ENCODE results near the gene MUC2.

The MUC2 gene

GRCh38 chr11:1036931-1037330 is 37.7 kb upstream of the MUC2 start:
- no peak for DNase-seq (ENCODE audit: low read depth)

- DNase-seq (ENCODE audit: low read depth): no peak
Measured at GRCh38 chr11:1037506-1038055, 37.1 kb upstream of the MUC2 start.

DNA sequence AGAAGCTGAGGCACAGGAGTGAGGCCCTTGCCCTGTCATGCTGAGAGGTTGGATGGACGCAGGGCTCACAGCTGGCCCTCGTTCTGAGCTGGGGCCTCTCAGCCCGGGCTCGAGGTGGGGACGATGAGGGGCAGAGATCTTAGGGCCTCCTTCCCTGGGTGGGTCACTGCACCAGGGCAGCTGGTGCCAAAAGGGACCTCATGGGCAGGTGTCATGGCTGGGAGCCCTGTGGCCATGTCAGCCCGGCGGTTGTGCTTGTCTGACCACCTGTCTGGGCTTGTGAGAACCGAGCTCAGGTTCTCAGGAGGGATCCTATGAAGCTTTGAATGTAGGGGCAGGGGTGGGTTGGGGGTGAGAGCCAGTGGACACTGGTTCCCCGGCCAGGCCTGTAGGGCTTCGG is 36.3 kb upstream of the MUC2 start:
- DNase-seq (ENCODE audit: low read depth): no peak

DNA sequence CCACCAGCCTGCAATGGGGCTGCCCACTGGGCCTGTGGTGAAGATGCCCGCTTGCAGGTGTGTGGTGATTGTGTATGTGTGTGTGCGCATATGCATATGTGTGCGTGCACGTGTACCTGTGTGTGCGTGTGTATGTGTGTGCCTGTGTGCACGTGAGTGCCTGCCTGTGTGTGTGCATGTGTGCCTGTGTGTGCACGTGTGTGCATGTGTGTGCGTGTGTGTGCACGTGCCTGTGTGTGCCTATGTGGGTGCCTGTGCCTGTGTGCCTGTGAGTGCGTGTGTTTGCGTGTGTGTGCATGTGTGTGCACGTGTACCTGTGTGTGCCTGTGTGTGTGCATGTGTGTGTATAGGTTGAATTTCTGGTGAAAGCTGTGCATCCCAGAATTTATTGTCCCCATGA is 35.8 kb upstream of the MUC2 start:
- DNase-seq (ENCODE audit: low read depth): no peak

DNA sequence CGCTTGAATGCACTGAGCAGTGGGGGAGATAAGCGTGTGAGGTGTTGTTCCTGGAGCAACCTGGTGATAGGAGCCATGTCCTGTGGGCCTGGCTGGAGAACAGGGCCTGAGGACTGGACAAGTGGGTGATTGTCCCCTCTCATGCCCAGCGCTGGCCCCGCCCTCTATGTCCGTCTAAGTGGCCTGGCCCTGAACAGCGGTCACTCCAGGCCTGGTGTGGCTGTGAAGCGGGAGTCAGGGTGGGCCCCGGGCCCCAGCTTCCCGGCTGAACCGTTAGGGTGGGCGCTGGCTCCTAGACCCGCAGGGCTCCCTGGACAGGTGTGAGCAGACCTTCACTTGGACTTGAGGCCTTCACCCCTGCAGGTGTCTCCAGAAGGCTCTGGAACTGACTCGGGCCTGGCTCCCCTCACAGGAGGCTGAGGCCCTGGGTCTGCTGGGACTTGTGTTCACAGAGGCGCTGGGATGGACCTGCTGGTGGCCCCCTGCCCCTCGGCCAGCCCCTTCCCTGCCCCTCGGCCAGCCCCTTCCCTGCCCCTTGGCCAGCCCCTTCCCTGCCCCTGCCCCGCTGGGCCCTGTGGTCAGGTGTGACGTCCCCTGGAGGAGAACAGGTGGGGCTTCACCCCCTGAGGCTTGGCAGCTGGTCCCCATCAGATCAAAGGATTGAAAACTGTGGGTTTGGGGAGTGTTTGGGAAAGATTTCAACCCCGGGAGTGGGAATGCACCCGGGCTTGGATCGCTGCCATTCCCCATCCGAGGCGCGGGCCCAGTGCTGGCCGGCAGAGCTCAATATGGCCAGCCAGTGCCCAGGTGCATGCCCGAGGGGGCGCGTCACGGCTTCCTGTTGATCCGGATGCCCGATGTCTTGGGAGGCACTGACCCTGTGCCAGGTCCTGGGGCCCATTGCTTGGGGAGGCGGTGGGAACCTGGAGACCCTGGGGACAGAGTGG is 34.9 kb upstream of the MUC2 start:
- DNase-seq (ENCODE audit: low read depth): no peak

DNA sequence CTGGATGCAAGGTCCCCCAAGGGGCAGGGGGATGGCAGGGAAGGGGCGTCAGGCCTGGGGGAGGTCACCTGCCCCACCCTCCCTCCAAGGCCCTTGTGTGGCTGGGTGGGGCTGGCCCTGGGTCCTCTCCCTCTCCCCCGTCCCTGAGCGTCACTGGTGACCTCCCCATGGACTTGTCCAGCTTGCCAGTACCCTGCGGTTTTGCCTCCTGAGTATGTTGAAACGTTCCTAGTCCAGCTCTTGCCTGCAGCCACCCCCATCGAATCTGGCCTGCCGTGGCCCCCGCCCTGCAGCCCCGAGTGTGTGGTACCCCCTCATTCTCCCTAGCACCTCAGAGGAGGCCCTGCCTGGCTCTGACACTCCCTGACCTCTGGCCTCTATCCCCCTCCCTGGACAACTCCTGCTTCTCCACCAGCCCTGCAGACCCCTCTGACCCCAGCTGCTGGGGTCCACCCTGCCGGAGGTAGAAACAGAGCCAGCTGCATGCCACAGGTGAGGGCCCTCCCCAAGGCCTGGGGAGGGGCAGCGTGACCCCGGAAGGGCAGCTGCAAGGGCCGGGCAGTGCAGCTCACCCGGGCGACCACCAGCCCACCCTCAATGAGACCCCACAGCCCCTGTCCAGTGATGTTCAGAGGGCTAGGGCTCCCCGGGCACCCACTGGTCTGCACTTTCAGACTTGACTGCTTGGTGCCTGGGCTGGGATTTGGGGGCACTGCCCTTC is 34.1 kb upstream of the MUC2 start:
- DNase-seq (ENCODE audit: low read depth): no peak

DNA sequence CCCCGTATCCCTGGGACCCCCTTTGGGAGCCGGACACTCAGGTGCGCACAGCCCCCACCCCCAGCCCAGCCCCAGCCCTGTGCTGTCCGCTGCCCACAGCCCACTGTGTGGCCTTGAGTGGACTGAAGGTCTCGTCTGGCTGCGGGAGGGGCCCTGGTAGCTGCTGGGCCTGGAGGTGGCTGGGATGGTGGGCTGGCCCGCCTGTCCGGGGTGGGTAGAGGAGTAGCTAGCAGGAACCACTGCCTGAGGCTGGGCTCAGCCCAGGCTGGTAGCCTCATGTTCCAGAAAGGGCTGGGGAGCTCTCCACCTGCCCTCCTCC is 33.6 kb upstream of the MUC2 start:
- no peak for DNase-seq (ENCODE audit: low read depth)

DNA sequence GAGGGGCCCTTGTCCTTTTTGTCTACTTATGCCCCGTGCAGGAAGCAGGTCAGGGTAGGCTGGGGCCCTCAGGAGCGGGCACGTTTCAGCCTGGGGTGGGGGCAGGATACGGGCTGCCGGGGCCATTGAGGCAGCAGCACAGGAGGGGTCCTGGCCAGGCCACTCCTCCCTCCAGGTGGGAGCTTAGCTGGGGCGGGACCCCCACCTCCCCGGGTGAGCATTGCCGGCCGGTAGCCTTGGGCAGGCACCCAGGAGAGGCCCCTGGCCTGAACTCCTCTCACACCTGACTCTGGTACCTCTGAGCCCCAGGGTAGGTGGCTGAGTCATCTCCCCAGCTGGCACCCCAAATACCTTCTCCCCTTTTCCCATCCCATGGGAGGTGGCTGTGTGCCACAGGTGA is 33.2 kb upstream of the MUC2 start:
- no peak for DNase-seq (ENCODE audit: low read depth)

GRCh38 chr11:1041936-1042608 is 32.6 kb upstream of the MUC2 start:
- DNase-seq (ENCODE audit: low read depth): no peak

DNA sequence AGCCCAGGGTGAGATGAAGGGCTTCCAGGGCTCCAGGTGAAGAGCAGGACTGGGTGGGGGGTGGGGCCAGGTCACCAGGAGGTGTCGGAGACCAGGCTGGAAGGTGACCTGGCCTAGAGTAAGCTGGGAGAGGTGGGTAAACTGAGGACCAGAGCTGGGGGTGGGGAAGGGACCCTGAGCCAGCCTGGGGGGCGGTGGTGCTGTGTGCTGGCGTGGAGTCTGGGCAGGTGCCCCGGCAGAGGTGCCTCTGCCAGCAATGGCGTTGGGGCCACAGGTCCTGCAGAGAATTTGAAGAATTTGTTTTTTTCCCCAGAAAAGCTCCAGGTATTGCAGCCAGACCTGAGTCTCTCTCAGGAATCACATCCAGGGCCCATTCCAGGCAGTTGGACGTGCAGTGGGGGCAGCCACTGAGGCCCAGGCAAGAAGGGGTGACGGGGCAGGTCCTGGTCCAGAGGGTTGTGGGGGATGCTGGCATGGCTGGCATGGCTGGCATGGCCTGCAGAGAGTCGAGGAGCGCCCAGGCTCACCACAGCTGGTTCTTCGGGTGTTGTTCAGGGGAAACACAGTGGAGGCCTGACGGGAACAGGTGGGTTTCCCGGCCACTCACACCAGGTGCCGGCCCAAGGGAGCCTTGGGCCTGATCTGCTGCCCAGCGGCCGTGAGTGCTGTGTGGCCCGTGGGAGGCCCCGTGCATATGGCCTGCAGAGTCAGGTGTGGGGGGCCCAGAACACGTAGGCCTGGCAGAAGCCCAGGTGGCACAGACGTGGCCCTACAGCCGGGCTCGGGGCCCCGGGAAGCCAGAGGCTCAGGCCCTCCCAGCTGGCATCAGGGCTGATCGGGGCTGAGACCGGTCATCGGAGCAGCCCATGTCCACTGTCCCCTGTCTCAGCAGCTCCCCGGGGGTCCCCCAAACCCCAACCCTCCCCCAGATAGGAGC is 31.8 kb upstream of the MUC2 start:
- no peak for DNase-seq (ENCODE audit: low read depth)

DNA sequence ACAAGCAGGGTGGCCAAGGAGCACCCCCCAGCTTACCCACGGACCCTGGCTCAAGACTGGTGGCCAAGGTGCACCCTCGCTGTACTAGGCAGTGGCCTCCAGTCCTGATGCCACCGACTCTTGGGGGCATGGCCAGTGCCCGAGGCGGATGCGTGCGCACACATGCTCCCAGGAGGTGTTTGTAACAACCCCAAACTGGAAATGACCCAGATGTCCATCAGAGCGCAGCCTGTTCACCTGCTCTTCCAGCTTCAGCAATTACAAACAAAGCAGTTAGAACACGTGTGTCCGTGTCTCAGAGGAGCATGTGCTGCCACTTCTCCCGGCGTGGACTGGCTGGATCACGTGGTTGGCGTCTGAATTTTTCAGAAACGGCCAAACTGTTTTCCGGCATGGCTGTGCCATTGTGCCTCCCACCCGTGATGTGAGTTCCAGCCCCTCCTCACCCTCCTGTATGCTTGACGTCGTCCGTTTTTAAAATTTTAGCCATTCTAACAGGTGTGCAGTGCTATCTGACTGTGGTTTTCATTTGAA is 31.0 kb upstream of the MUC2 start:
- no peak for DNase-seq (ENCODE audit: low read depth)

DNA sequence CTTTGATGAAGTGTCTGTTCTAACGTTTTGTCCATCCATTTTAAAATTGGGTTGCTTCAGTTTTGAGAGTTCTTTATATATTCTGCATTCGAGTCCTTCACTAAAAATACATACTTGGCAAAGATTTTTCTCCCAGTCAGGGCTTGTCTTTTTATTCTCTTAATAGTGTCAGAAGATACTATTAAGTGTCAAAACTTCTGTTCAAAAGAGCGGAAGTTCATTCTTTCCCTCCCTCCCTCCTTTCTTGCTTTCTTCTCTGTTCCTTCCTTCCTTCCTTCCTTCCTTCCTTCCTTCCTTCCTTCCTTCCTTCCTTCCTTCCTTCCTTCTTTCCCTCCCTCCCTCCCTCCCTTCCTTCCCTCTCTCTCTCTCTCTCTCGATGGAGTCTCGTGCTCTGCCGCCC is 30.5 kb upstream of the MUC2 start:
- no peak for DNase-seq (ENCODE audit: low read depth)

DNA sequence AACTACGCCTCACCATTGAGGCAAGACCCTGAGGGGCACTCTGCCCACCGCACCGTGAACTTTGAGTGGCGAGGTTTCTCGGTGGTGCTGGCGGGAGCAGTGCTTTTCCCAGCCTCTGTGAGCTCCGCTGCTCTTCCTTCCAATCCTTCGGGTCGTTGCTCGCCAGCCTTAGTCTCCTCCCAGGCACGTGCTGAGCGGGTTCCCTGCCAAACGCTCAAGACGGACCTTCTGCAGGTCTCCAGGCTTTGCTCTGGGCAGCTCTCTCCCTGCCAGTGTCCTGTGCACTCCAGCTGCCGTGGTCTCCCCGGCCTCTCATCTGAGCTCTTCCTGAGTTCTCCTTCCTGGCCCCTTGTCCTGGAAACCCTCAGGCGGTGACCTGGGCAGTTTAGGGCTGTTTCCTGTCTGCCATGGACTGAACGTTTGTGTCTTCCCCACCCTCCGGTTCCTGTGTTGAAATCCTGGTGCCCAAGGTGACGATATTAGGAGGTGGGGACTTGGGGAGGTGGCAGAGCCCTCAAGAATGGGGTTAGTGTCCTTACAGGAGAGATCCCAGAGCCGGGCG is 27.0 kb upstream of the MUC2 start:
- no peak for DNase-seq (ENCODE audit: low read depth)

DNA sequence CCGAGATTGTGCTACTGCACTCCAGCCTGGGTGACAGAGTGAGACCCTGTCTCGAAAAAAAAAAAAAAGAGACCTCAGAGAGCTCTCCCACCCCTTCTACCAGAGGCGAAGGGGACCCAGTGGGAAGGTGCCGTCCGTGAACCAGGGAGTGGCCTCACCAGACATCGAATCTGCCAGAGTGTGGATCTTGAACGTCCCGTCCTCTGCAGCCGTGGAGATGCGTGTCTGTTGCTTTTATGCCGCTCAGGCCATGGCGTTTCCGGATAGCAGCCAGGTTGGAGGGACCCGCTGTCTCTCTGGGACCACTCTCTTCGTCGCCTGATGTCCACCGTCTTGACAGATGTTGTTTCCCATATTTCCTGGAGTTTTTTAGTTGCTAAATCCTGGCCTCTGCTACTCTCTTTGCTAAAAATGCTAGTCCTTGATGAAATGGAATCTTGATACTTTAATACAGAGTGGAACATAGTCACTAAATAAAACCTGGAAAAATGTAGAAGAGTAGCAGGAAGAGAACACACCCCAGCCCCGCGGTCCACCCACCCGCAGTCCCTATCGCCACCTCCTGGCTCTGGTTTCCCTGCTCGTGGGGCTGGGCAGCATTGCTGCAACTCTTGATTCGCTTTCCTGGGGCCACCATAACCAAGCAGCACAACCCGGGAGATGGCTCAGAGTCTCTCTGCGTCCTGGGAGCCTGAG is 26.2 kb upstream of the MUC2 start:
- no peak for DNase-seq (ENCODE audit: low read depth)

DNA sequence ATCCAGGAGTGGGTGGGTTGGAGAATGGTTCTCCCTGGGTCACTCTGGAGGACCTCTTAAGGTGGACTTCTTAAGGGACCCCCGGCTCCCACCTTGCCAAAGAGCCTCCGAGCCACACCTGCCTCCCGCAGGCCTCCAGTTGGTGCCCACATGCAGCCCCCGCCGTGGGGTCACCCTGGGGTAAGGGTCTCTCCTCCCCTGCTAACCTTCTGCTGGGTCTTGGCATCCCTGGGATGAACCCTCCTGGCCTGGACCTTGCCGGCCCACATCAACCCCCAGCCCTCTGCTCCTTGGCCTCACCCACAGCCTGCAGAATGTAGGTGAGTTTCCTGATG is 25.6 kb upstream of the MUC2 start:
- DNase-seq (ENCODE audit: low read depth): no peak

DNA sequence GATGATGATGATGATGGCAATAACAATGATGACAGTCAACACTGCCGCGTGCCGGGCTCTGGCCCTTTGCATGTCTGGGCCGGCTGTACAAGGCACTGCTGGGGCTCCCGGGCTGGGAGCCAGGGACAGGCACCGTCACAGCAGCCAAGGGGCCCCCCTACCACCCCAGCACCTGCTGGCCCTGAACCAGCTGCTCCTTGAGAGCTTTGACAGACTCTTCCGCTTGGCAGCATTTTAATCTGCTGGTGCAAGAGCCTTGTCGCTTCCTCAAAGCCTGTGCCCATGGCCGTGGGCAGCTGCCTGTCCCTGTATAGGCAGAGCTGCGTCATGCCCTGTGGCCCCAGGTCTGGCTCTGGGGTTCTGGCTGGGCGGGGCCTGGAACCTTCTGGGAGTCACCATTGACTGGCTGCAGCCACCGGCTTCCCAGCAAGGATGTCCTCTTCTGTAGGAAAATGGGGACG is 25.2 kb upstream of the MUC2 start:
- no peak for DNase-seq (ENCODE audit: low read depth)

DNA sequence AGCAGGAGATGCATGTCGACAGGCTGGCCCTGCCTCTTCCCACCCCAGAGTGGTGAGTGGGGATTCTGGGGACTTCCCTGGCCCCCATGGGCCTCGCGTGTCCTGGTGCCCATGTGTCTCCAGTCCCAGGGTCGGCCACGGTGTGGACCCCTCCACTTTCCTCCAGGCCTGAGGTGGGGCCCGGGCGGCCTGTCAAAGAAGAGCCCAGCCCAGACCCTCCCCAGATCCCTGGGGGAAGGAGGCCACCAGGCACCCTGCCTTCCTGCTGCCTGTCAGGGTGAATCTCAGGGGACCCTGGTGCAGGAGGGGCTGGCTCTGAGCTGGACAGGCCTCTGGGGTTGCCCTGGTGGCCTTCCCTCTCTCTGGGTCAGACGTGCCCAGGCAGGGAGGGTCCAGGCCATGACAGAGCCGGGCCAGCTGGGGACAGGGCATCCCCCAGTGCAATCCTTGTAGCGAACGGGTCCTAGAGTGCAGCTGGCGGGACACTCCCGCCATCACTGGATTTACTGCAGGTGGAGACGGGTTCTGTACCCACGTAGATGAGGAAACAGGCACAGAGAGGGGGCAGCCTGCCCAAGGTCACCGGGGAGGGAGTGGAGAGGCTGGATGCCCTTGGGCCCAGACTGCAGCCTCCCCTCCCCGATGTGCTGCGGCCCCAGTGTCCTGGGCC is 24.6 kb upstream of the MUC2 start:
- no peak for DNase-seq (ENCODE audit: low read depth)

DNA sequence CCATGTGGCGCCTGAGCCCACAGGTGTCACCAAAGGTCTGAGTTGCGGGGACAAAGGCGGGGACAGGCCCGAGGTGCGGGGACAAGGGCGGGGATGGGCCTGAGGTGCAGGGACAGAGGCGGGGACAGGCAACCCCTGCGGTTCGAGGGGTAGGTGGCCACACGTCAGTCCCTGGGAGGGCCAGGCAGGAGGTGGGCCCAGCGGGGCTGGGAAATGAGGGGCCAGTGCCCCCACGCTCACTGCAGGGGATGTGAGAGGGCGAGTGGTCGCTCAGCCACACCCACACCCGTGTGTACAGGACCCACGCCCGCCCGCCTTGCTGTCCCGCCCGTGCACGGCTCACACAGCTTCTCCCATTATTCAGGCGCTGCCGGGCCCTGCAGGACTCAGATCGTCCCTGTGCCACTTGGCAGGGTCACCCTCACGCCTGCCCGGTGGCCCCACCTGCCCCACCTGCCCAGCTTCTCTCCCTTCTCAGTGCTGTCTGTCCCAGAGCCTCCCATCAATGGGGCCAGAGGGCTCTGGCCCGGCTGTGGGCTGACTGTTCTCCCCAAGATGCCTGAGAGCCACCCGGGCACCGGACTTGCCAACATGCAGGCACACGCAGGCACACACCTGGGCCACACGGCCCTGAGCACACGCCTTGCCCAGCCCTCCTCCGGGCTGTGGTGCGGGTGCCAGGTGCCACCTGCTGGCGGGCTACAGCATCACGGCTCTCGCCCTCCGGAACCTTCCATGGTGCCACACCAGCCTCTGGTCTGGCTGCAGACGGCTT is 23.9 kb upstream of the MUC2 start:
- DNase-seq (ENCODE audit: low read depth): peak; percentile 64

All from EH (cell line).